Measurements from ENCODE around the gene ADGRF5. TPM values are rescaled to one million over a fixed set of nuclear protein-coding genes. Genes with fewer than 3 reads are reported as not detected.

ADGRF5 gene
- total RNA-seq, 2 experiments from 2014 or later: not detected

- POLR2A ChIA-PET: interaction anchor here (0.6 to 0.7 kb wide), 2 partner anchors 24 to 30 kb away, joined by 3 to 4 read pairs; no protein-coding TSS in a partner anchor
- no TSS peak for BruUV-seq (replicated peaks)
- intact Hi-C loops (cut with micrococcal nuclease; ENCODE audit: unreplicated experiment): no loop called here
Observed at GRCh38 chr6:46964716-46965519, 43.2 kb upstream of the ADGRF5 start.

DNA sequence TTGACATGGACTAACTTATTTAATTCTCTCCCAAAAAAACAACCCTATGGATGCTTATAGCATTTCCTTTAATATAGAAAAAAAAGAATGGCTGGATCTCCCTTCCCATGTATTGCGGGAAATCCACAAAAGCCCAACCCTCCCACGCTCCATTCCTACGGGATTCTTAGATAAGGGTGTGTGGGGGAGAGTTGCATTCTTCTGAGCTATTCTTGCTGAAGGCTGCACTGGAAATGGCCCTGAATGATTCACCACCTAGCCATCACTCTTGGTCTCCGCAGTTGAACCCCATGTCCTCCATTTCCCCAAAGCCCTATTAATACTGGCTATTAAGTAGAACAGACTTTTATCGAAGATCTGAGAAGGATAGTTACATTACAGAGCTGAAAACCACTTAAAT is 41.9 kb upstream of the ADGRF5 start:
- H3K4me1 ChIP-seq (ENCODE audit: insufficient read depth, low read length, poor library complexity, severe bottlenecking): no peaks in the 10 kb centered on the region
- H3K79me2 ChIP-seq (ENCODE audit: insufficient read depth, low read depth, low read length): no peaks in the 10 kb centered on the region
- H3K36me3 ChIP-seq (ENCODE audit: insufficient read depth, low read length): no peaks in the 10 kb centered on the region
- no TSS peak for BruUV-seq (replicated peaks)
- H4K20me1 ChIP-seq (ENCODE audit: insufficient read depth, low read length): no peaks in the 10 kb centered on the region
- H3K9me3 ChIP-seq (ENCODE audit: low read length): no peaks in the 10 kb centered on the region
- ChIA-PET POLR2A (interaction anchor here (0.5 kb wide), 1 partner anchor 202 kb away, joined by 4 read pairs; no protein-coding TSS in a partner anchor), CTCF (ENCODE audit: unreplicated experiment) (no interaction called here)
- no peak overlapping the region for H3K4me2 ChIP-seq (ENCODE audit: low read length)
- no peak for DNase-seq (ENCODE audit: low spot score)
- intact Hi-C loops (cut with micrococcal nuclease; ENCODE audit: unreplicated experiment): no loop called here
- no peak overlapping the region for H2AFZ ChIP-seq (ENCODE audit: low read length)
- H3K27ac ChIP-seq (ENCODE audit: low read depth, low read length, poor library complexity, severe bottlenecking): no peak overlapping the region
- H3K9me2 ChIP-seq (ENCODE audit: insufficient read depth, low read length): no peaks in the 10 kb centered on the region
- no peak for TF ChIP-seq CTCF (conservative IDR thresholded peaks at IDR 0.05; ENCODE audit: low read length)
- no peak for TF ChIP-seq EZH2phosphoT487 (IDR thresholded peaks at IDR 0.05; ENCODE audit: borderline replicate concordance, low read depth, low read length)
- no peak overlapping the region for H3K4me3 ChIP-seq (ENCODE audit: low read depth, low read length, poor library complexity, severe bottlenecking)

More at GRCh38 chr6:46964716-46965519, 43.2 kb upstream of the ADGRF5 start:
- CTCF ChIA-PET (ENCODE audit: unreplicated experiment): no interaction called here
- no peak overlapping the region for H3K4me3 ChIP-seq (ENCODE audit: low read depth, low read length, poor library complexity, severe bottlenecking)
- no peaks in the 10 kb centered on the region for H4K20me1 ChIP-seq (ENCODE audit: insufficient read depth, low read length)
- H3K9me3 ChIP-seq (ENCODE audit: low read length): no peaks in the 10 kb centered on the region
- no peaks in the 10 kb centered on the region for H3K4me1 ChIP-seq (ENCODE audit: insufficient read depth, low read length, poor library complexity, severe bottlenecking)
- no peaks in the 10 kb centered on the region for H3K36me3 ChIP-seq (ENCODE audit: insufficient read depth, low read length)
- no peak for TF ChIP-seq EZH2phosphoT487 (IDR thresholded peaks at IDR 0.05; ENCODE audit: borderline replicate concordance, low read depth, low read length)
- no peak for DNase-seq (ENCODE audit: low spot score)
- H3K27ac ChIP-seq (ENCODE audit: low read depth, low read length, poor library complexity, severe bottlenecking): no peak overlapping the region
- no peaks in the 10 kb centered on the region for H3K79me2 ChIP-seq (ENCODE audit: insufficient read depth, low read depth, low read length)
- H2AFZ ChIP-seq (ENCODE audit: low read length): no peak overlapping the region
- no peak overlapping the region for H3K4me2 ChIP-seq (ENCODE audit: low read length)
- H3K9me2 ChIP-seq (ENCODE audit: insufficient read depth, low read length): no peaks in the 10 kb centered on the region

DNA sequence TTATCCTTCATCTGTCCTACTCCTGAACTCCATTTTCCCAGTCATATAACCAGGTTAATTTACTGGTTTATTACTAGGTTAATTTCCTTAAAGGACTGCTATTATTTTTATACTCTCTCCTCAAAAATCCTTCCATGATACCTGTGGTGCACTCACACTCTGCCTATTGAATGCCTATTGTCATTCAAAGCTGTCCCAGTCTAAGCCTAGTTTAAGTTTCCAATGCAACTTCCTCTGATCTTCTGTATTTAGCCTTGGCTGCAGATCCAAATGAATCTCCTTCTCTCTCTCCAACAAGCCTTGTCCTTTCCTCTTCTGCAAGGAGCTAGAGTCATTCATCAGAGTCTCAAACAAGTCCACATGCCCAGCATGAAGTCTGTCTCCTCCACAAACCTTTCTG is 41.3 kb upstream of the ADGRF5 start:
- Histone ChIP-seq H3K4me3 (ENCODE audit: low read depth, low read length, poor library complexity, severe bottlenecking) (no peak overlapping the region), H4K20me1 (ENCODE audit: insufficient read depth, low read length) (no peaks in the 10 kb centered on the region), H3K9me3 (ENCODE audit: low read length) (no peaks in the 10 kb centered on the region), H3K9me2 (ENCODE audit: insufficient read depth, low read length) (no peaks in the 10 kb centered on the region), H3K4me2 (ENCODE audit: low read length) (no peak overlapping the region), H3K4me1 (ENCODE audit: insufficient read depth, low read length, poor library complexity, severe bottlenecking) (no peaks in the 10 kb centered on the region), H2AFZ (ENCODE audit: low read length) (no peak overlapping the region), H3K36me3 (ENCODE audit: insufficient read depth, low read length) (no peaks in the 10 kb centered on the region), H3K27ac (ENCODE audit: low read depth, low read length, poor library complexity, severe bottlenecking) (no peak overlapping the region), H3K79me2 (ENCODE audit: insufficient read depth, low read depth, low read length) (no peaks in the 10 kb centered on the region)
- POLR2A ChIA-PET: no interaction called here
- CTCF ChIA-PET (ENCODE audit: unreplicated experiment): no interaction called here
- DNase-seq (ENCODE audit: low spot score): no peak
- intact Hi-C loops (cut with micrococcal nuclease; ENCODE audit: unreplicated experiment): no loop called here
- TF ChIP-seq CTCF (conservative IDR thresholded peaks at IDR 0.05; ENCODE audit: low read length) (no peak), EZH2phosphoT487 (IDR thresholded peaks at IDR 0.05; ENCODE audit: borderline replicate concordance, low read depth, low read length) (no peak)
- no TSS peak for BruUV-seq (replicated peaks)
